ENCODE measurements around the gene HTRA2.

DNA sequence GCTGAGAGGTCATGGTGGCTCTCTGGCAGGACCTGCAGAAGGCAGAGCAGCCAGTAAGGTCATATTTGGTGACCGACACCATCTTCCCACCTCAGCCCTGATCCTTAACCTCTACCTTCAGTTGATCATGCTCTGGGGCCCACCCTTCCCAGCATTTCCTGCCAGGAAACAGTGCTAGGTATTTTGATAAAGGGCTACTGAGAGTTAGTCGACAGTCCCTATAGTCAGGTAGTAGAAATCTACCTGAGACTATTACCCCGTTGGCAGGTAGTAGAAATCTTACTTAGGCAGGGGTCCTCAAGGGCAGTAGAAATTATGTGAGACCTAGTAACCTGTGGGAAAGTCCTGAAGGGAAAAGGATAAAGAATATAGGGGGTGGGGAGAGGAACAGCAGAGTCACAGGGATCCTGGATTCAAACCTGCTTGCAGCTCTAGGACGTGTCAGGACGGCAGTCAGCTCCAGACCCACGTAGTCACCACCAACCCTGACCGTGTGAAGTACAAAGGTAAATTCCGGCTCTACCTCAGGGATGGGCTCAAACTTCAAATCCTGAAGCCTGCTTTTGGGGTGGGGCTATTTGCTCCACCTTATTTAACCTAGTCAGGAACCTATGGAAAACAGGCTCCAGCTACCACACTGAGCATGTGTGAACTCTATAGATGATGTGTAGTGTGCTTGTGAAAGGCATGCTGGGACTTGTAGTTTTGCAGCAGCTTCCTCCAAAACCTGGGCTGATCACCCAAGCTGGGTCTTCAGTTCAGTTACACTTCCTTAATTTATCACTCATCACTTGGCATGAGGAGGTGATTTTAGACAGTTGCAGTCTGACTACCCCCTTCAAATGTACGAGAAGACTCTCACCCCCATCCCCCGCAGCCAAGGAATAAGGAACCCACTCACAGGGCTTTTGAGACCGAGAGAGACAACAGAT lies 3.8 kb upstream of the HTRA2 start, which contains the start of gene DQX1:
- no peak for TF ChIP-seq POLR2A (IDR thresholded peaks at IDR 0.05)
- TF ChIP-seq, protein P1, sequence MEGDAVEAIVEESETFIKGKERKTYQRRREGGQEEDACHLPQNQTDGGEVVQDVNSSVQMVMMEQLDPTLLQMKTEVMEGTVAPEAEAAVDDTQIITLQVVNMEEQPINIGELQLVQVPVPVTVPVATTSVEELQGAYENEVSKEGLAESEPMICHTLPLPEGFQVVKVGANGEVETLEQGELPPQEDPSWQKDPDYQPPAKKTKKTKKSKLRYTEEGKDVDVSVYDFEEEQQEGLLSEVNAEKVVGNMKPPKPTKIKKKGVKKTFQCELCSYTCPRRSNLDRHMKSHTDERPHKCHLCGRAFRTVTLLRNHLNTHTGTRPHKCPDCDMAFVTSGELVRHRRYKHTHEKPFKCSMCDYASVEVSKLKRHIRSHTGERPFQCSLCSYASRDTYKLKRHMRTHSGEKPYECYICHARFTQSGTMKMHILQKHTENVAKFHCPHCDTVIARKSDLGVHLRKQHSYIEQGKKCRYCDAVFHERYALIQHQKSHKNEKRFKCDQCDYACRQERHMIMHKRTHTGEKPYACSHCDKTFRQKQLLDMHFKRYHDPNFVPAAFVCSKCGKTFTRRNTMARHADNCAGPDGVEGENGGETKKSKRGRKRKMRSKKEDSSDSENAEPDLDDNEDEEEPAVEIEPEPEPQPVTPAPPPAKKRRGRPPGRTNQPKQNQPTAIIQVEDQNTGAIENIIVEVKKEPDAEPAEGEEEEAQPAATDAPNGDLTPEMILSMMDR (IDR thresholded peaks at IDR 0.05 in 4 of 5, conservative IDR thresholded peaks at IDR 0.05 in 1 of 5), result no peak
